NCI-H2196 (cell line): ENCODE data around the gene PDPK1.
"Not testable (repeated sequence)": the region's sequence is repeated elsewhere in the genome, so short reads cannot be mapped to it uniquely, and the experiment has no call there.

Experiments used
- DNase-seq: peaks from one replicate; lab custom pipeline; 2025; ENCODE audit not compliant: unreplicated experiment; lab: John Stamatoyannopoulos, UW

PDPK1 gene

DNA sequence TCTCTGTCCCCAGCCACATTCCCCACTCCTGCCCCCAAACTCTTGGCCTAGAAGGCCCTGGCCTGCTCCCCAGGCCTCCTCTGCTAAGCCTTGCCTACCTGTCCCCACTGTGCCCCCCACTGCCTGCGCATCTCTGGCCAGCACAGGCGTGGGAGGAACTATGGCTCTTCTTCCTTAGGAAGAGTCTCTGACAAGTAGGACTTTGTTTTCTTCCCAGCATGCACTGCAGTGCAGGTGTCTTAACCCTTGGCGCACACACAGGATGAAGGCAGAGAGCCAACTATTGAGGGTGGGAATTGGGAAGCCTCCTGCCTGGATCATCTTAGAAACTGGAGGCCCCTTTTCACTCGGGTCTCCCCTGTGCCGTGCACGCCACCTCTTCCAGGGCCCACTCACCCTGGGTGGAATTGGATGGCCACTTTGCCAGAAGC lies 14.0 kb upstream of the PDPK1 start:
- DNase-seq = no peak

DNA sequence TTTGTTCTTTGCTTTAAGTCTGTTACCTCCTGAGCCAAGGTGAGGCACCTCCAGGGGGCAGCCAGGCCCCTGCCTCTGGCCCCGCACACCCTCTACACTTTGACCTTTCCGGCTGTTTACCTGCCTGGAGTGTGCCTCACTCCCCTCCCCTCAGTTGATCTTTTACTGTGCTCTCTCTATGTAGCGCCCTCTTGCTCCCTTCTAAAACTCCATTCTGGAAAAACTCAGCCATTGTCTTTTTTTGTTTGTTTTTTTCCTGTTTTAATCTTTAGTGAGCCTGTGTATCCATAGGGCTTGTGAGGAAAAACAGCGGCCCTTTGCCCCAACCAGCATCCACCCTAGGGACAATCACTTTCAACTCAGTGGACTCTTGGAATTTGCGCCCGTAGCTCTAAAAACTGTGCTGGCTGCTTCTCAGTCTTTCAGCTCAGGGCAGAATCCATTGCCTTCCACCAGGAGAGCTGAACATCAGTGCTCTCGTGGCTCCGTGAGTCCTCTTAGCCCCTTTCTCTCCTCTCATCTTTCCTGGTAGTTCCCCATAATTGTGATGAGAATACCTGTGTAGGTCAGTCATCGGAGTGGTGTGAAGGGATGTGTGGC lies 13.4 kb upstream of the PDPK1 start:
- DNase-seq = no peak

DNA sequence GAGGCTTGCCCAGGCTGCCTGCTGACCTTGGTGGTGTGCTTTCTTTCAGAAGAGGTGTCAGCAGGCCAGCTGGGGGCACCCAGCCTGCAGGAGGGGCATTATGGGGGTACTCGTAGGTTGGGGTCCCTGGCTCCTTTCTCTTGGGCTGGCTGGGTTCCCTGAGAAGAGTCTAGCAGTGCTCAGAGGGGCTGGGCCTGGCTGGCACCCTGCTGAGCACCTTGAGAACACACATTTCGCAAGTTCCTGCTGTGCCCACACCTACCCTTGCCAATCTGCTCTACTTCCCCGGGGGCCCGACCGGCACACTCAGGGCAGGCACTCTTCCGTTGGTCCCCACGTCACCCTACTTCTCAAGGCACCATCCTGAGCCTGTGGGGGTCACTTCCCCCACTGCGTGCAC lies 11.7 kb upstream of the PDPK1 start:
- DNase-seq = no peak

DNA sequence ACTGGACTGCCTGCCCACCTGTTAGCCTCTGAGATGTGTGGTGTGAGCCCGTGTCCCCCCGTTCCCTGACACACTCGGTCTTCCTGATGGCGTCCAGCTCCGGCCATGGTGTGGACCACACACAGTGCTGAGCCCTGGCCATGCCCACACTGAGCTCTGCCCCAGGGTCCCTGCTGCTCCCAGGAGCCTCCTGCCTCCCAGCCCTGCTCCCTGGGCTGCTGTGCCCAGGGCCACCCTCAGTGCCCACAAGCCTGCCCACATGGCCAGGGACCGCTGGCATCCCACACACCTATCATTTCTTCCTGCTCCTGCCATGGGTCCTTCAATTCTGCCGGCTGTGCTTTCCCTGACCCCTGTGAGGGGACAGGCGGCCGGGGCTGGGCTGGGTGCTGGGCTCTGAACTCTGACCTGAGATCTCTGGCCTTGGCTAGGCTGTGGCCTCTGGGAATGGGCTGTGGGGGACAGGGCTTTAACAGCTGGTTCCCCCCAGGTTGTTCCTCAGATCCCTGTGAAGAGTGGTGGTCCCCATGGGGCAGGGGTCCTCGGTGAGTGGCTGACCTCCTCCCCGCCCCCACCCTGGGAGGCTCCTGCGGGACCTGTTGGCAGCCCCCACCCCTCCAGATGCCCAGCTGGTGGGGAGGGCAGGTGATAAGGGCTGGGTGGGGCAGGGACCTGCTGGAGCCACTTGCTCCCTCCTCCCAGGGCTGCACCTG lies 10.6 kb upstream of the PDPK1 start:
- DNase-seq = no peak

DNA sequence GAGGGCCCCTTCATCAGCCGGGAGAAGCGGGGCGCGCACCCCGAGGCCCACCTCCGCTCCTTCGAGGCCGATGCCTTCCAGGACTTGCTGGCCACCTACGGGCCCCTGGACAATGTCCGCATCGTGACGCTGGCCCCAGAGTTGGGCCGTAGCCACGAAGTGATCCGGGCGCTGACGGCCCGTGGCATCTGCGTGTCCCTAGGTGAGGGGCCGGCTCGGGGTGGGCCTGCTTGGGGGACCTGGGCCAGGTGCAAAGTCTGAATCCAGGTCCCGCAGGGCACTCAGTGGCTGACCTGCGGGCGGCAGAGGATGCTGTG lies 10.1 kb upstream of the PDPK1 start:
- no peak for DNase-seq

DNA sequence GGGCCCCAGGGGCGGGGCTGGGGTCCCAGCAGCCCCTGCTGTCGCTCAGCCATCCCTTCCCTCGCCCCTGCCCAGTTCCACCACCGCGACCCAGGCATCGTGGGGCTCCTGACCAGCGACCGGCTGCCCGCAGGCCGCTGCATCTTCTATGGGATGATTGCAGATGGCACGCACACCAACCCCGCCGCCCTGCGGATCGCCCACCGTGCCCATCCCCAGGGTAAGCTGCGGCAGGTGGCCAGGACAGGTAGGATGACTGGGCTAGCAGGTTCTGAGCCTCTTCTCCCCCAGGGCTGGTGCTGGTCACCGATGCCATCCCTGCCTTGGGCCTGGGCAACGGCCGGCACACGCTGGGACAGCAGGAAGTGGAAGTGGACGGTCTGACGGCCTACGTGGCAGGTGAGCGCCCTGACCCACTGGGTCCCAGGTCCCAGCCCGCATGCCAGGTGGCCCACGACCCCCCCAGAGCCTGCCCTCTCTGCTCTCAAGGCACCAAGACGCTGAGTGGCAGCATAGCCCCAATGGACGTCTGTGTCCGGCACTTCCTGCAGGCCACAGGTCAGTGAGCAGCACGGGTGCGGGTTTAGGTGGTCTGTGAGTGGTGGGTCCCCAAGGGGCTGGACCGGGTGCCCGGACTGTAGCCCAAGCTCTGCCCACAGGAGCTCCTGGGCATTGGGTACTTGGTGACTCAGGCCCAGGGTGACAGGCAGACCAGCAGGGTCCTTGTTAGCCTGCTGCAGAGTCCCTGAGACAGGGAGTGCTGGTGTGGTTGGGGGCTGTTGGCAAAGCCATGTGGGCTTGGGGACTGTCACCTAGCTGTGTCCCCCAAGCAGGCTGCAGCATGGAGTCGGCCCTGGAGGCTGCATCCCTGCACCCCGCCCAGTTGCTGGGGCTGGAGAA lies 9.4 kb upstream of the PDPK1 start:
- no peak for DNase-seq

DNA sequence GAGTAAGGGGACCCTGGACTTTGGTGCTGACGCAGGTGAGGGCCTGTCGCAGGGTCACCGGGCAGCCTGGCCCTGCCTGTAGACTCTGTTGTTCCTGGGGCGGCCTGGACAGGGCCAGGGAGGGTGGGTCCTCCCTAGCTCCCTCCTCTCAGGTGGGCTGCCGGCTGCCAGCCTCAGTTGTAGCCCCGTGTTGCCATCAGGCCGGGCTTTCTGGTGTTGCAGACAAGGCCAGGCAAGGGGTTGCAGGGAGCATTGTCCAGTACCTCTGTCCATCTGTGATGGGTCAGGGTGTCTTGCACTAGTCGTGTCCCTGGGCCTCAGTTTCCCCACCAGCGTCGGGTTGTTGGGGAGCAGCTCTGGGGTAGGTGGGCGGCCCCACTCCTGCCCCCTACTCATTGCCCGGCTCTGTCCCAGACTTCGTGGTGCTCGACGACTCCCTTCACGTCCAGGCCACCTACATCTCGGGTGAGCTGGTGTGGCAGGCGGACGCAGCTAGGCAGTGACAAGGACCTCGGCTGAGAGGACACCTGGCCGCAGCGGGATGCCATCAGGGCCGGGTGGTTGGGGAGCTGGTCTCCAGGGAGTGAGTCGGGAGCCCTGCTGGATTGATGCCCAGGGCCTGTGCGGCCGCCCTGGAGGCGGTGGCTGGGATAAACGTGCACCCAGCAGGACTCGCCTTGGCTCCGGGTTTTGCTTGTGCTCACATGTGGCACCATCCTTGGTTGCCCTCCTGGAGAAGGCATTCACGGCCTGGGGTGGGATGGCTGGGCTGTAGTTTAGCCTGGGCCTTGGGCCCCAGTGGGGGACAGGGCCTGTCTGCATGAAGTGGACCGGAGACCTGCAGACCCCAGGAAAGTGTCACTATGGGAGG lies 8.5 kb upstream of the PDPK1 start:
- DNase-seq = peak; percentile 22

DNA sequence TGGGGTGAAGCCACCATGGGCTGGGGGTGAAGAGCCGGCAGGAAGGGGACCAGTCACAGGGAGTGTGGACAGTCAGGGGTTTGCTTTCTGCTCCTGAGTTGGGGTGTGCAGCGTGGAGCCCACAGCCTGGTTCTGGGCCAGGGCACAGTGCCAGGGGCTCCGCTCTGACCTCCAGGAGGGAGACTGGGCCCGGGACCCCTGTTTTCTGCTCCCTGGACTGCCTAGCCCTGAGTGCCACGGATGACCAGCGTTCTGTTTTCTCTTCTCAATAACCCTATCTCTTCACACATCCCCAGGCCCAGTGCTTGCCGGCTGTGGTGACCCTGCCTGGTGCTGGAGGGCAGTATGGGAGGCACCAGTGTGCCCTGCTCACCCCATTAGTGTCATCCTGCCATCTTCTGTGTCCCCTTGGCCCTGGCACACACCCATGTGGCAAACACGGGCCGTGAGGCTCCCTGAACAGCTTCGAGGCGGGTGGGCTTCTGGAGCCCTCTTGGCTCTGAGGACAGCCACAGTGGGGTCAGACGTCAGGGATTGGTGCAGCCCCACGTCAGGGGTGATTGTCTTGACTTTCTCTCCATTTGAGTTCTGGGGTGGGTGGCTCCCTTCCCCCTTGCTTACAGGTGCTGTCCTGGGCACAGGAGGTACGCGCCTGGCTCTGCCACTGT lies 7.7 kb upstream of the PDPK1 start:
- no peak for DNase-seq

DNA sequence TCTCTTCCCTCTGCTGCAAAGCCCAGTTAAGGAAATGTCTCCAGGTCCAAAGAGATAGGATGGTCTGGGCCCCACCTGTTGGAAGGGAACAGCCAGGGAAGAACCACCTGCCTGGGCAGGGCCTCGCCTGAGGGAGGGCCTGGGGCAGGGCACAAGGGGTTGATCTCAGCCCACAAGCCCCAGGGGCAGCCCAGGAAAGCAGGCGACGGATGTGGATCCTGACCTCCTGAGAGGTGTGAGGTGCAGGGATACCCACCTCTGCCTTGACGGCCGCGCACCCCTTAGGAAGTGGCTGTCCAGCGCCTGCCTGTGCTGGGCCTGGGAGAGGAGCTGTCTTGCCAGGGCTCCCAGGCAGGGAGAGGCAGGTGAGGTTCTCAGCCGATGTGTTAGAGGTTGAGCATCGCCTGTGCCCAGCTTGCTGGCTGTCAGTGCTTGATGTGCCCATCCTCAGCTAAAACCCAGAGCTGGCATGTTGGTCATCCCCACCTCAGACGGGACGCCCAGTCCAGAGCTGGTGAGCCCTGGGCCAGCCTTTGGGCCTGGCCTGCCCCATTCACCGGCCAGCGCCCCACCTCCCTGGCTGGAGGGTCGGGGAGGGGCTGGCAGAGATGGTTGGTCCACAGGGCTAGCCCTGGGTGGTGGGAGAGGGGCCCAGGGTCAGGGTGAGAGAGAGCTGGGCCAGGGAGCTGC lies 7.0 kb upstream of the PDPK1 start:
- DNase-seq = no peak

DNA sequence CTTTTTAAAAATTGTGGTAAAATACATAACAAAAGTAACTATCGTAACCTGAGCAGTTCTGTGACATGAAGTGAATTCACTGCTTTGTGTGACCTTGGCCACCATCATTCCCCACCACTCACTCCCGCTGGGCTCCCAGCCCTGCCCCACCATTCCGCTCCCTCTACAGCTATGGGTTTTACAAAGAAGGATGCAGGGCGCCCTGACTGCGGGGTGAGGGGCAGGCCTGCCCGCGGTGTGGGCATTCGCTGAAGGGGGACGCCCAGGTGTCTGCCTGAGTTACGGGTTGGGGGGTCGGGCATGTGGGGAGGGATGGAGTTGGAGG lies 6.5 kb upstream of the PDPK1 start, which contains the start of gene CEMP1:
Gene CEMP1, minus strand, starts transcription at position 38 of the 325 bp plus-strand sequence. CDS start 335 bp downstream, outside the sequence.
- no peak for DNase-seq

DNA sequence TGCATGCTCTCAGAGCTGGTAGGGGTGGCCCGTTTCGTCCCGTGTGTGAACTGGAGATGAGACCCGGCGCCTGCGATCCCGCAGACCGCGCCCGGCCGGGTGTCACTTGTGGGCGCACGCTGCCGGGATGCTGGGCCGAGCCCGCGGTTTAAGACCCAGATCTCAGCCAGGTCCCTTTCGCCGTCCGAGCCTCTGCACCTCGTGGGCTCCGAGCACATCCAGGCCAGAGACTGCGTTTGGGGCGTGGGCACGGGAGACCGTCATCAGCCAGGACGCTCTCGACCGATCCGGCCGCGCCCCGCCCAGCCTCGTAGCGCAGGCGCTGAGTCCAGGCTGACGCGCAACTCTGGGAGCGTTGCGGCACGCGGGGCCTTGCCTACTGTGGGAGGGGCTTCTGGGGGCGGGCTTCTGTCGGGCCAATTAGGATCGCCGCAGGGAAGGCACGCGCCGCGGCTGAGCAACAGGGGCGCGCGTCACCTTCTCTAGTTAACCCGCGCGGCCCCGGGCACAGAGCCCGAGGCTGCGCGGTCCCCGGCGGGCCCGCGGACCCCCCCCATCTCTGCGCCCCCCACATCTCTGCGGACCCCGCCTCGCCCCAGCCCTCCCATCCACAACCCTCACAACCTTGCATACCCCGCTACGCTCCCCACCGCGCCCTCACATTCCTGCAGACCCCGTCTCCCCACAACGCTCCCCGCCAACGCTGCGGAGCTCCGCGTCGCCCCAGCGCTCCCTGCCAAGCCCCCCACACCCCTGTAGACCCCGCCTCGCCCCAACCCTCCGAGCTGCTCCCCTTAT lies 5.9 kb upstream of the PDPK1 start:
- peak; percentile 98 for DNase-seq

DNA sequence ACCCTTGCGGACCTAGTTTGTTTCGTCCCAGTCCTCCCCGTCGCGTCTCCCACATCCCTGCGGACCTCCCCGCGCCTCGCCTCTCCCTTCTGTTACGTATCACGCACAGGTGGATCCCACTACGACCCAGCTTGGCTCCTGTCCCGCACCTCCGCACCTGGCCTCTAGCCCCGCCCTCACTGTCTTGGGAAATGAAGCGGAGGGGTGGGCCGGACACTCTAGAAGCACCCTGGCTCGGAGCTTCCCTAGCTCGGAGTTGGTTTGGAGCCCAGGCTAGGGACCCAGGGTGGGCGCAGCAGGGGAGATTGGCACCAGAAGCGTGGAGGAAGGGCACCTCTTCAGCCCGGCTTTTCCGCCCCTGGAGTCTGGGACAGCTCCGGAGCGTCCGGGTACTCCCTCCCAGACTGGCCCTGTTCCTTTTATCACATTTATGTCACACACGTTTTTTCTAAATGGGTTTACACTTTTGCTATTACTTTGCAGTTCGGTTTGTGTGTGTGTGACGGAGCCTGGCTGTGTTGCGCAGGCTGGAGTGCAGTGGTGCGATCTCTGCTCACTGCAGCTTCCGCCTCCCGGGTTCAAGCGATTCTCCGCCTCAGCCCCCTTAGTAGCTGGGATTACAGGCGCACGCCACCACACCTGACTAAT lies 5.2 kb upstream of the PDPK1 start:
- peak; percentile 82 for DNase-seq

DNA sequence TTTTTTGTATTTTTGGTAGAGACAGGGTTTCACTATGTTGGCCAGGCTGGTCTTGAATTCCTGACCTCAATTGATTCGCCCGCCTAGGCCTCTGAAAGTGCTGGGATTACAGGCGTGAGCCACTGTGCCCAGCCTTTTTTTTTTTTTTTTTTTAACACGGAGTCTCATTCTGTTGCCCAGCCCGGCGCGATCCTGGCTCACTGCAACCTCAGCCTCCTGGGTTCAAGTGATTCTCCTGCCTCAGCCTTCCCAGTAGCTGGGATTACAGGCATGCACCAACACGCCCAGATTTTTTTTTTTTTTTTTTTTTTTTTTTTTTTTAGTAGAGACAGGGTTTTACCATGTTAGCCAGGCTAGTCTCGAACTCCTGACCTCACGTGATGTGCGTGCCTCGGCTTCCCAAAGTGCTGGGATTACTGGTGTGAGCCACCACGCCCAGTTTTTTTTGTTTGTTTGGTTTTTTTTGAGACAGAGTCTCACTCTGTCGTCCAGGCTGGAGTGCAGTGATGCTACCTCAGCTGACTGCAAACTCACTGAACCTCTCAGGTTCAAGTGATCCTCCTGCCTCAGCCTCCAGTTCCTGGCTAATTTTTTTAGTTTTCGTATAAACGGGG lies 4.6 kb upstream of the PDPK1 start:
- not testable (repeated sequence) for DNase-seq

DNA sequence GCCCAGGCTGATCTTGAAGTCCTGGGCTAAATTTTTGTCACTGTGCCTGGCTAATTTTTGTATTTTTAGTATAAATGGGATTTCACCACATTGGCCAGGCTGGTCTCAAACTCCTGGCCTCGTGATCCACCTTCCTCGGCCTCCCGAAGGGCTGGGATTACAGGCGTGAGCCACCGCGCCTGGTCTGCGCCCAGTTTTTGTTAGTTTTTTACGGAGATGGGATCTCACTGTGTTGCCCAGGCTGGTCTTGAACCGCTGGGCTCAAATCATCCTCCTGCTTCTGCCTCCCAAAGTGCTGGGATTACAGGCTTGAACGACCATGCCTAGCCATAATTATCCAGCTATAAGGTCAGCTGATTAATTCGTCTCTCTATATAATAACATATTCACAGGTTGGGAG lies 3.9 kb upstream of the PDPK1 start:
- DNase-seq = no peak

DNA sequence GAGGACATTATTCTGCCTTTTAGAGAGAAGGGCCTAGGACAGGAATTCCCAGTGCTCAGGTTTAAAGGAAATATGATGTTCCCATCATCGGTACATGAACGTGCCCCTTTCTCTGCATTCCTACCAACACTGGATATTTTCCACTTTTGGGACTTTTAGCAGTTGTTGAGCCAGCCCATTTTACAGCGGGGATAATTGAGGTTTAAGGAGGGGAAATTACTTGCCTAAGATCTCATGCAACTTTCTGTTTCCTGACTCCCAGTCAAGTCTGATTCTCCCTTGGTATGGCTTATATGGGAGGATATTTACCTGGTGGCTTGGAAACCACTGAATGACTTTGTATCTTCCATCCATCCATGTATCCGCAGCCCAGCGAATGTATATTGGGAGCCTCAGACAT lies 3.5 kb upstream of the PDPK1 start:
- DNase-seq = not testable (repeated sequence)

DNA sequence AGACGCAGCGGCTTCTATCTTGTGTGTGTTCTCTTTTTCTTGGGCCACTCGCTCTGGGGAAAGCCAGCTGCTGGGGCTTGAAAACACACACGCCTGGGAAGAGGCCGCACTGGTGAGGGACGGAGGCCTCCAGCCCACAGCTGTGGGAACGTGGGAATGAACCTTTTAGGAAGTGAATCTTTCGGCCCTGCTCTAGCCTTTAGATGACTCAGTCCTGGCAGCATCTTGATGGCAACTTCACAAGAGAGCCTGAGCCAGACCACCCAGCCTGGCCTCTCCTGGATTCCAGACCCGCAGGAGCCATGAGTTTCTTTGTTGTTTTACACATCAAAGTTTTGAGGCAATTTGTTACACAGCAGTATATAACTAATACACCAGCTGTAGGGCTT lies 2.2 kb upstream of the PDPK1 start:
- DNase-seq = no peak

DNA sequence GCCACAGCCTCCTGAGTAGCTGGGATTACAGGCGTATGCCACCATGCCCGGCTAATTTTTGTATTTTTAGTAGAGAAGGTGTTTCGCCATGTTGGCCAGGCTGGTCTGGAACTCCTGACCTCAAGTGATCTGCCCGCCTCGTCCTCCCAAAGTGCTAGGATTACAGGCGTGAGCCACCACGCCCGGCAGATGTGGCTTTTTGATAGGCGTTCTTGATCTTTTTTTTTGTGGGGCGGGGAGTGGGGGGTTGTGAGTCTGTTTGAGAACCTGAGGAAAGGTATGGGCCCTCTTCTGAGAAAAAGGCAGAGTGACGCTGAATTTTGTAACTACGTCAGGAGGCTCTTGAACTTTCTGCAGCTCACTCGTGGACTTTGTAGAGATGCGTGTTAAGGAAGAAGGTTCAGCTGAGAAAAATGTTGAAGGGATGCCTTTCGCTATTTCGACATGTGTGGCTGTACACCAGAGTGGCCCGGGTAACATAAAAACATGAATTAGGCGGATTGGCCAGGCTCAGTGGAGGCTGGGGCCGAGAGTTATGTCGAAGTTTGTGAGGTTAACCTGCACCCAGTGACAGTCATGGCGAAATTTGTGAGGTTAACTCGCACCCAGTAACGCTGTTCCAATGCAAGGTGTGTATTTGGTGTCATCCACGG lies 1.5 kb downstream of the PDPK1 start:
- DNase-seq = not testable (repeated sequence)
